Measurements from ENCODE around the gene BCAP31.
"Not testable (repeated sequence)": the region's sequence is repeated elsewhere in the genome, so short reads cannot be mapped to it uniquely, and the experiment has no call there.

The BCAP31 gene

GRCh38 chrX:153743468-153744209 lies 19.5 kb upstream of the BCAP31 start:
- Histone ChIP-seq H3K27ac (ENCODE audit: low read depth, low read length) (peak overlapping the region; percentile 50), H3K36me3 (ENCODE audit: control insufficient read depth in 5 of 5, insufficient read depth in 5 of 5, low read length in 5 of 5) (peaks cover 0 to 19% (median 3%) of the 10 kb centered on the region in 5 donors), H3K4me3 (ENCODE audit: low read depth in 1 of 5, low read length in 5 of 5) (peak overlapping the region in 1 of 5 donors; percentile 4), H3K4me1 (ENCODE audit: control insufficient read depth in 5 of 5, insufficient read depth in 5 of 5, low read length in 5 of 5) (peaks cover 0 to 18% (median 8%) of the 10 kb centered on the region in 5 donors)
- not testable (repeated sequence) for H3K27me3 ChIP-seq (ENCODE audit: control insufficient read depth in 5 of 5, insufficient read depth in 4 of 5, low read length in 5 of 5); H3K9me3 ChIP-seq (ENCODE audit: control insufficient read depth in 5 of 5, low read length in 5 of 5); H3K9ac ChIP-seq (ENCODE audit: low read length in 5 of 5)

- not testable (repeated sequence) for H3K27me3 ChIP-seq (ENCODE audit: control insufficient read depth in 5 of 5, insufficient read depth in 4 of 5, low read length in 5 of 5); H3K9ac ChIP-seq (ENCODE audit: low read length in 5 of 5); H3K4me3 ChIP-seq (ENCODE audit: low read depth in 1 of 5, low read length in 5 of 5); H3K27ac ChIP-seq (ENCODE audit: low read depth, low read length); H3K9me3 ChIP-seq (ENCODE audit: control insufficient read depth in 5 of 5, low read length in 5 of 5)
- Histone ChIP-seq H3K4me1 (ENCODE audit: control insufficient read depth in 5 of 5, insufficient read depth in 5 of 5, low read length in 5 of 5) (peaks cover 0 to 18% (median 8%) of the 10 kb centered on the region in 5 donors), H3K36me3 (ENCODE audit: control insufficient read depth in 5 of 5, insufficient read depth in 5 of 5, low read length in 5 of 5) (peaks cover 0 to 22% (median 3%) of the 10 kb centered on the region in 5 donors)
Observed at GRCh38 chrX:153742796-153743467, 18.7 kb upstream of the BCAP31 start.

GRCh38 chrX:153742111-153742510 lies 17.9 kb upstream of the BCAP31 start:
- H3K36me3 ChIP-seq (ENCODE audit: control insufficient read depth in 5 of 5, insufficient read depth in 5 of 5, low read length in 5 of 5): peaks cover 0 to 24% (median 5%) of the 10 kb centered on the region in 5 donors
- not testable (repeated sequence) for H3K4me3 ChIP-seq (ENCODE audit: low read depth in 1 of 5, low read length in 5 of 5); H3K27me3 ChIP-seq (ENCODE audit: control insufficient read depth in 5 of 5, insufficient read depth in 4 of 5, low read length in 5 of 5); H3K9ac ChIP-seq (ENCODE audit: low read length in 5 of 5); H3K27ac ChIP-seq (ENCODE audit: low read depth, low read length); H3K9me3 ChIP-seq (ENCODE audit: control insufficient read depth in 5 of 5, low read length in 5 of 5)
- peaks cover 0 to 18% (median 8%) of the 10 kb centered on the region in 5 donors for H3K4me1 ChIP-seq (ENCODE audit: control insufficient read depth in 5 of 5, insufficient read depth in 5 of 5, low read length in 5 of 5)

DNA sequence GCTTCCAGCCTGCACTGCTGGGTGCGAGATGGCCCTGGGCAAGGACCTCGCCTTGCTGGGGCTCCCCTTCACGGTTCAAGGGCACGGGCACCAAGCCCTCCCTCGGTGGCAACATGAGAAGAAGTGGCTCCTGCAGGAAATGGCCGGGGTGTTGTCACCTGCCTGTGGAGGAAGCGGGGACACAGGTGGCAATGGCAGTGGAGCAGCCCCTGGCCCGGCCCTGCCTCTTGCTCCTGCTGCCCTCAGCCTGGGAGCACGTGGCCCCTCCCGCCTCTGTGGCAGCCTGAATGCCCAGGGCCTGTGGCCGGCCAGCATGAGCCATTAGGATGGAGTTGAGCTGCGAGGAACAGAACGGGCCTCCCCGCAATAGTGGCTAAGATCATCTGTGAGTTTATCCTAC lies 17.3 kb upstream of the BCAP31 start:
- Histone ChIP-seq H3K4me3 (ENCODE audit: low read depth in 1 of 5, low read length in 5 of 5) (no peak overlapping the region), H3K27me3 (ENCODE audit: control insufficient read depth in 5 of 5, insufficient read depth in 4 of 5, low read length in 5 of 5) (peaks cover 0 to 10% (median 2%) of the 10 kb centered on the region in 5 donors), H3K4me1 (ENCODE audit: control insufficient read depth in 5 of 5, insufficient read depth in 5 of 5, low read length in 5 of 5) (peaks cover 0 to 15% (median 7%) of the 10 kb centered on the region in 5 donors), H3K9me3 (ENCODE audit: control insufficient read depth in 5 of 5, low read length in 5 of 5) (no peaks in the 10 kb centered on the region), H3K9ac (ENCODE audit: low read length in 5 of 5) (no peak overlapping the region), H3K27ac (ENCODE audit: low read depth, low read length) (no peak overlapping the region), H3K36me3 (ENCODE audit: control insufficient read depth in 5 of 5, insufficient read depth in 5 of 5, low read length in 5 of 5) (peaks cover 0 to 30% (median 11%) of the 10 kb centered on the region in 5 donors)

DNA sequence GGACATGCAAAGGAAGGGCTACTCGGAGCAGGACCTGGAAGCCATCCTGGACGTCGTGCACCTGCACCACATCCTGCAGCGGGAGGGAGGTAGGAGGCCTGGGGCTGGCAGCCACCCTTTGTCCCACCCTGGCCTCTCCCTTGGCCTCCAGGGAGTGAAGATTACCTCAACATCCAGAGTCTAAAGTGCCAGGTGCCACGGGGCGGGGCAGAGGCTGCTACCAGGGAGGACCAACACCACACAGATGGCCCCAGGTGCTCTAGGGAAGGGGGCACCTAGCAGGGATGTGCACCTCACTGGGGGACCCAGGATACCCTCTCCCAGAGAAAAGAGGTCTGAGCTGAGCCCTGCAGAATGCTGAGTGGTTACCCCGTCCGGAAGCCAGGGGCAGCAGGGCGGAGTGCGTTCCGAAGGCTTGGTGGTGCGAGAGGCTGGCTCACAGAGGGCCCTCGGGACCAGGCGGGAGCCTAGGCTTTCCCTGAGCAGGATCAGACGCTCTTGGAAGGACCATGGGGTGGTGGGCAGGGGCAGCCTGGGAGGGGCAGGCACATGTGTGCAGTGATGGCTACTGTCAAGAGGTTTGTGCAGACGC lies 16.5 kb upstream of the BCAP31 start:
- Histone ChIP-seq H3K36me3 (ENCODE audit: control insufficient read depth in 5 of 5, insufficient read depth in 5 of 5, low read length in 5 of 5) (peaks cover 0 to 35% (median 15%) of the 10 kb centered on the region in 5 donors), H3K27ac (ENCODE audit: low read depth, low read length) (no peak overlapping the region), H3K4me3 (ENCODE audit: low read depth in 1 of 5, low read length in 5 of 5) (no peak overlapping the region), H3K9me3 (ENCODE audit: control insufficient read depth in 5 of 5, low read length in 5 of 5) (no peaks in the 10 kb centered on the region), H3K4me1 (ENCODE audit: control insufficient read depth in 5 of 5, insufficient read depth in 5 of 5, low read length in 5 of 5) (peaks cover 0 to 15% (median 7%) of the 10 kb centered on the region in 5 donors), H3K27me3 (ENCODE audit: control insufficient read depth in 5 of 5, insufficient read depth in 4 of 5, low read length in 5 of 5) (peaks cover 0 to 10% (median 2%) of the 10 kb centered on the region in 5 donors), H3K9ac (ENCODE audit: low read length in 5 of 5) (no peak overlapping the region)

- H3K27me3 ChIP-seq (ENCODE audit: control insufficient read depth in 5 of 5, insufficient read depth in 4 of 5, low read length in 5 of 5): peaks cover 0 to 10% (median 2%) of the 10 kb centered on the region in 5 donors
Observed at GRCh38 chrX:153739754-153740486, 15.7 kb upstream of the BCAP31 start.

GRCh38 chrX:153738056-153738605 lies 13.9 kb upstream of the BCAP31 start:
- Histone ChIP-seq H3K9ac (ENCODE audit: low read length in 5 of 5) (no peak overlapping the region), H3K27me3 (ENCODE audit: control insufficient read depth in 5 of 5, insufficient read depth in 4 of 5, low read length in 5 of 5) (peaks cover 0 to 10% (median 2%) of the 10 kb centered on the region in 5 donors), H3K4me1 (ENCODE audit: control insufficient read depth in 5 of 5, insufficient read depth in 5 of 5, low read length in 5 of 5) (no peaks in the 10 kb centered on the region), H3K9me3 (ENCODE audit: control insufficient read depth in 5 of 5, low read length in 5 of 5) (peaks cover 0 to 3% (median 0%) of the 10 kb centered on the region in 5 donors), H3K27ac (ENCODE audit: low read depth, low read length) (no peak overlapping the region), H3K4me3 (ENCODE audit: low read depth in 1 of 5, low read length in 5 of 5) (no peak overlapping the region), H3K36me3 (ENCODE audit: control insufficient read depth in 5 of 5, insufficient read depth in 5 of 5, low read length in 5 of 5) (peaks cover 0 to 35% (median 15%) of the 10 kb centered on the region in 5 donors)

More at GRCh38 chrX:153739754-153740486, 15.7 kb upstream of the BCAP31 start:
- Histone ChIP-seq H3K4me1 (ENCODE audit: control insufficient read depth in 5 of 5, insufficient read depth in 5 of 5, low read length in 5 of 5) (peaks cover 0 to 11% (median 7%) of the 10 kb centered on the region in 5 donors), H3K9ac (ENCODE audit: low read length in 5 of 5) (no peak overlapping the region), H3K9me3 (ENCODE audit: control insufficient read depth in 5 of 5, low read length in 5 of 5) (peaks cover 0 to under 1% (median 0%) of the 10 kb centered on the region in 5 donors), H3K27ac (ENCODE audit: low read depth, low read length) (no peak overlapping the region), H3K4me3 (ENCODE audit: low read depth in 1 of 5, low read length in 5 of 5) (no peak overlapping the region), H3K36me3 (ENCODE audit: control insufficient read depth in 5 of 5, insufficient read depth in 5 of 5, low read length in 5 of 5) (peaks cover 0 to 35% (median 15%) of the 10 kb centered on the region in 5 donors)

GRCh38 chrX:153736871-153737441 lies 12.8 kb upstream of the BCAP31 start:
- Histone ChIP-seq H3K9ac (ENCODE audit: low read length in 5 of 5) (no peak overlapping the region), H3K4me1 (ENCODE audit: control insufficient read depth in 5 of 5, insufficient read depth in 5 of 5, low read length in 5 of 5) (no peaks in the 10 kb centered on the region), H3K9me3 (ENCODE audit: control insufficient read depth in 5 of 5, low read length in 5 of 5) (peaks cover 2 to 7% (median 4%) of the 10 kb centered on the region in 5 donors), H3K27ac (ENCODE audit: low read depth, low read length) (no peak overlapping the region), H3K36me3 (ENCODE audit: control insufficient read depth in 5 of 5, insufficient read depth in 5 of 5, low read length in 5 of 5) (peaks cover 0 to 35% (median 15%) of the 10 kb centered on the region in 5 donors), H3K4me3 (ENCODE audit: low read depth in 1 of 5, low read length in 5 of 5) (no peak overlapping the region), H3K27me3 (ENCODE audit: control insufficient read depth in 5 of 5, insufficient read depth in 4 of 5, low read length in 5 of 5) (peaks cover 0 to 10% (median 2%) of the 10 kb centered on the region in 5 donors)

Data from subcutaneous abdominal adipose tissue (tissue), 5 donors.